NT2/D1 (cell line): ENCODE results near the gene PARP6.

Experiments used
- DNase-seq: peaks from one replicate; pipeline ENCODE4 v3.0.0-alpha.2; 2011; ENCODE audit warnings: low read depth, low spot score
- H3K27me3 ChIP-seq: 2 replicates; pipeline ENCODE4 v1.6.0; 2011; ENCODE audit warnings: mild to moderate bottlenecking; ENCODE audit not compliant: insufficient read length, insufficient read depth
- H3K36me3 ChIP-seq: 2 replicates; pipeline ENCODE4 v1.6.1; 2011; ENCODE audit warnings: mild to moderate bottlenecking, low read length, mixed read lengths; ENCODE audit not compliant: insufficient read depth, insufficient read length
- H3K4me1 ChIP-seq: 2 replicates; pipeline ENCODE4 v1.5.1; 2011; ENCODE audit not compliant: insufficient read depth, insufficient read length
- H3K4me3 ChIP-seq: 2 replicates; pipeline ENCODE4 v1.5.1; 2011; ENCODE audit warnings: low read depth; ENCODE audit not compliant: insufficient read length
- H3K9ac ChIP-seq: 2 replicates; pipeline ENCODE4 v1.6.0; 2011; ENCODE audit warnings: low read depth; ENCODE audit not compliant: insufficient read length
- H3K9me3 ChIP-seq: 2 replicates; pipeline ENCODE4 v1.5.1; 2011; ENCODE audit warnings: mild to moderate bottlenecking, low read length; ENCODE audit not compliant: insufficient read depth
- SUZ12 ChIP-seq: IDR thresholded peaks from 2 replicates; pipeline ENCODE4 v1.6.1; 2011; ENCODE audit not compliant: insufficient read length, insufficient read depth; ENCODE audit errors: extremely low read depth
- YY1 ChIP-seq: IDR thresholded peaks from 2 replicates; pipeline ENCODE4 v1.6.1; 2011; ENCODE audit not compliant: insufficient read length, insufficient read depth
- ZNF274 ChIP-seq: IDR thresholded peaks from 2 replicates; pipeline ENCODE4 v1.6.1; 2011; ENCODE audit warnings: mild to moderate bottlenecking, low read depth, low read length

The PARP6 gene

DNA sequence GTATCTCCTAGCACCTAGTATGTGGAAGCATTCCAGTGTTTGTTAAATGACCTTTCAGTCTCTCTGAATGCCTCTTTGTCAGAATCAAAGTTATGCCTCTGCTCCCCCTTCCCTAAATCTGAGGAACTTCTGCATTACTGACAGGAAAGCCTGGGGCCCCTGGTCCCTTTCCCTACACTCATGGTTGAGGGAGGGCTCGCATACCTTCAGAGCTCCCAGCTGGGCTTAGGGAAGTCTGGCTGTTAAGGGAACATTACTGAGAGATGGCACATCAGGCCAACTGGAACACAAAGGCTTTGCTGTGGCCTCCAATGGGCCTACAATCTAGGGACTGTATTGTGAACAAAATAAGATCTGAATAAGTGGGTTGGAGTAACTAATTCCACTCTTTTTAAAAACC lies 51.7 kb downstream of the PARP6 start:
- TF ChIP-seq YY1: no peak
- no peak for TF ChIP-seq ZNF274
- no peak for TF ChIP-seq SUZ12
- H3K36me3 ChIP-seq: peaks cover 96% of the 10 kb centered on the region
- H3K9ac ChIP-seq: no peak overlapping the region
- H3K9me3 ChIP-seq: no peaks in the 10 kb centered on the region
- peaks cover 14% of the 10 kb centered on the region for H3K4me1 ChIP-seq
- DNase-seq: no peak
- no peak overlapping the region for H3K4me3 ChIP-seq
- no peaks in the 10 kb centered on the region for H3K27me3 ChIP-seq

DNA sequence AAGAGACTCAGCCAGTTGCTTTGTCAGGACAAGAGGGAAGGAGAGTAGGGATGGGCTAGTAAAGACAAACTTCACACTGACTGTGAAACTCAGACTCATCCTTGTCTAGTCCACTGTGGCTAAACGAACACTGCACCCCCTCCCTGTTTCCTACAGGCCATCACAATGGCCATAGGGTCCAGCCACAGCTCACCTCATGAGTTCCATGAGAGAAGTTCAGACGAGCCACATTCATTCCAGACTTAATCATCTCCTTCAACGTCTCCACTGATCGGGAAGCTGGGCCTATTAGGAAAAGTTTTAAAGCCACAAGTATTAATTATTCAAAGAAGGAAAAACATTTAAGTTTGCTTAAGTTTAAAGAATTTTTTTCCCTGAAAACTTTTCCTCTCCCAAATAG lies 55.1 kb downstream of the PARP6 start:
- no peak for TF ChIP-seq ZNF274
- no peak for TF ChIP-seq YY1
- TF ChIP-seq SUZ12: no peak
- no peak overlapping the region for H3K4me3 ChIP-seq
- no peaks in the 10 kb centered on the region for H3K9me3 ChIP-seq
- H3K9ac ChIP-seq: no peak overlapping the region
- no peaks in the 10 kb centered on the region for H3K27me3 ChIP-seq
- no peaks in the 10 kb centered on the region for H3K4me1 ChIP-seq
- peaks cover 98% of the 10 kb centered on the region for H3K36me3 ChIP-seq
- no peak for DNase-seq

DNA sequence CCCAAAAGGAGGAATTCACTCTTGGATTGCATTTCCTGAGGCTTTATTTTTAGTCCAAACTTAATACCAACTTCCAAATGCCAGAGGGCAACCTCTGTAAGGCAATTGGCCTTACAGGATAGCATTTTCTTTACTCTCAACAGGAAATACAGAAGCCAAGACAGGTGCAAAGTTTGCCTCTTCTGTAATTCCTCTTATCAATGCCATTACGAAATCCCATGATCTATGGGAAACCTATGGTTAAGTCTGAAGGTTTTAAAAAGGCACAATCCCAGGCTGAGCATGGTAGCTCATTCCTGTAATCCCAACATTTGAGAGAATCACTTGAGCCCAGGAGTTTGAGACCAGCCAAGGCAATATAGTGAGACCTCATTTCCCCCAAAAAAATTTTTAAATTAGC lies 56.3 kb downstream of the PARP6 start:
- TF ChIP-seq SUZ12 (no peak), ZNF274 (no peak), YY1 (no peak)
- Histone ChIP-seq H3K4me3 (no peak overlapping the region), H3K4me1 (no peaks in the 10 kb centered on the region), H3K9me3 (no peaks in the 10 kb centered on the region), H3K36me3 (peaks cover 98% of the 10 kb centered on the region), H3K9ac (no peak overlapping the region), H3K27me3 (no peaks in the 10 kb centered on the region)
- DNase-seq: no peak

DNA sequence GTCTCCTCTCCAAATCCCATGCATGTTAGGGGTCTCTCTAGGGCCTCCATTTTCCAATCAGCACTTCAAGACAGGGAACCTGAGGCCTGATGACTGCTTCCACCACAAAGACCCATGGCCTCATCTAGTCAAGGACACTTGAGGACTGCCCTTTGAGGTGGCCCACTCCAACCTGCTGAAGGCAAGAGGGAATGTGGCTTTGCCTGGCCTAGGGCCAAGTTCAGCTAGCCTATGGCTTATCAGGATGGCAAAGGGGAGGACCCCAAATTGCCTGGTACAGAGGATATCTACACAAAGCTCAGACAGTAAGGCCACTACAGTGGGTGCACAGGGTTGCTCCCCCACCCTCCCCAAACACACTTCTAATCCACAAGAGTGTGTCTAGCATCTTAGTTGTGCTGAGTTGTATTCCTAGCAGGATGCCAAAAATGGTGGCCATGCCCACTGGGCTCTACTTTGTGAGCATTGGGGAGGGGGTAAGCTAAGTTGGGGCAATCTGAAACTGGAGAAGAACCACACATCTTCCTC lies 64.7 kb downstream of the PARP6 start:
- H3K36me3 ChIP-seq: peaks cover 98% of the 10 kb centered on the region
- peaks cover 7% of the 10 kb centered on the region for H3K4me1 ChIP-seq
- H3K9ac ChIP-seq: no peak overlapping the region
- H3K4me3 ChIP-seq: no peak overlapping the region
- no peaks in the 10 kb centered on the region for H3K9me3 ChIP-seq
- no peak for TF ChIP-seq YY1
- no peak for DNase-seq
- no peaks in the 10 kb centered on the region for H3K27me3 ChIP-seq

DNA sequence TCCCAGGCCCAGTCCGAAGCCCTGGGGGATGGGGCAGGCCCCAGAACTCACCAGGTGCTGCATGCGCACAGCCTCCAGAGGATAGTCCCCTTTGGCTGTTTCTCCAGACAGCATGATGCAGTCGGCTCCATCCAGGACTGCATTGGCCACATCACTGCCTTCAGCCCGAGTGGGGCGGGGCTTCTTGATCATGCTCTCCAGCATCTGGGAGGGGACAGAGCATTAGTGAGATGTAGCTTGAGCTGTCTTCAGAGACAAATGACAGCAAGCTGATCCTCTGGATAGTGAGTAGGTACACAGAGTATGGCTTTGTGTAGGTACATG lies 65.7 kb downstream of the PARP6 start:
- Histone ChIP-seq H3K4me3 (no peak overlapping the region), H3K36me3 (peaks cover 98% of the 10 kb centered on the region), H3K9ac (no peak overlapping the region), H3K27me3 (no peaks in the 10 kb centered on the region), H3K4me1 (peaks cover 9% of the 10 kb centered on the region), H3K9me3 (no peaks in the 10 kb centered on the region)
- no peak for TF ChIP-seq SUZ12
- TF ChIP-seq ZNF274: no peak
- TF ChIP-seq YY1: no peak
- DNase-seq: no peak

DNA sequence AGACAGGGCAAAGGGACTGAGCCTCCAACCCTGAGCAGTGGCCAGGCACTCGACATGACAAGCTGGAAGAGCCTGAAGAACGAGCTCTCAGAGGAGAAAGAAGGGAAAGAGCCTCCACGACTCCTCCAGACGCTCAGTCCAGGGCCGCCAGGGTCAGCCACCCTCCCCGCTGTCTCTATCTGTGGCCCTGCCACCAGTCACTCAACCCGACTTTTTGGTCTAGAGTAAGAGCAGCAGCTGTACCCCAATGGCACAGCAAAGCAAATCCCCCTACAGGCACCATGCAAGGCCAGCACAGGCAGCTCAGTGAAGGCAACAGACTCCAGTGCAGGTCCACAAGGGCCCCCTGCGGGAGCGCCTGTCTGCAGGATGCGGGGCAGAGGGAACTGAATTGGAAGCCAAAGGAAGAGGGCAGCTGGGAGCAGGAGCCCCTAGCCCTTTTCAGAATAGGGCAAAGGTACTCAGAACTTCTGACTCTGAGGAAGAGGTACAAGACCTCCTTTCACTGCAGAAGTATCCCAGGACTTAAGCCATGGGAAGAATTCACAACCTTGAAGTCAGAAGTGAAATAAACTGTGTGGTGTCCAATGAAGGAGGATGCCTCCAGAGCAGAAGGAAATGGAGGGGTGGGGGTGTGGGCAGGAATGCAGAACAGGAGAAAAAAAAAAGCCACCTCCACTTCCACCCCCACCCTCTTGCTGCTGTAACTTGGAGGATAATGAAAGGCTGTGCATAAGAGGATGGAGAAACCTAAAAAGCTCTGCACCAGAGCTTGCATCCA lies 66.3 kb downstream of the PARP6 start:
- Histone ChIP-seq H3K4me1 (peaks cover 9% of the 10 kb centered on the region), H3K9me3 (no peaks in the 10 kb centered on the region), H3K9ac (no peak overlapping the region), H3K4me3 (no peak overlapping the region), H3K27me3 (no peaks in the 10 kb centered on the region), H3K36me3 (peaks cover 98% of the 10 kb centered on the region)
- no peak for TF ChIP-seq ZNF274
- no peak for TF ChIP-seq YY1
- TF ChIP-seq SUZ12: no peak
- DNase-seq: no peak

DNA sequence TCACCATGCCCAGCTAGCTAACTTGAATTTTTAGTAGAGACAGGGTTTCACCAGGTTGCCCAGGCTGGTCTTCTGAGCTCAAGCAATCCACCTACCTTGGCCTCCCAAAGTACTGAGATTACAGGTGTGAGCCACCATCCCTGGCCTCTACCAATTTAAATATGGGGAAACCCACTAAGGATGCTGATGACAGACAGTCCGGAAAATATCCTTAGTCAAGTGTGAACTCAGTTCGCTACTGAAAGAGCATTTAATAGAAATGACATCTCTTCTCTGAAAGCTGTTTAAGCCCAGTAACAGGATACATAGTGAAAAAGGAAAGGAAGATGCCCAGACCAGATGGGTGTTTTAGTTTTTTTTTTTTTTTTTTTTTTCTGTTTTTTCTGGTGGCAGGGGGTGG lies 67.1 kb downstream of the PARP6 start:
- DNase-seq: no peak
- H3K36me3 ChIP-seq: peaks cover 98% of the 10 kb centered on the region
- no peaks in the 10 kb centered on the region for H3K9me3 ChIP-seq
- H3K27me3 ChIP-seq: no peaks in the 10 kb centered on the region
- H3K4me1 ChIP-seq: peaks cover 9% of the 10 kb centered on the region
- no peak overlapping the region for H3K4me3 ChIP-seq
- H3K9ac ChIP-seq: no peak overlapping the region
- TF ChIP-seq ZNF274: no peak
- TF ChIP-seq YY1: no peak
- no peak for TF ChIP-seq SUZ12
